NCI-H69 (cell line): ENCODE measurements around the gene SCD.
A peak's percentile ranks its signal among the peaks of the same experiment; 100 is the strongest.

ENCODE experiments used
- DNase-seq: peaks from one replicate; lab custom pipeline; 2025; lab: John Stamatoyannopoulos, UW

The SCD gene

DNA sequence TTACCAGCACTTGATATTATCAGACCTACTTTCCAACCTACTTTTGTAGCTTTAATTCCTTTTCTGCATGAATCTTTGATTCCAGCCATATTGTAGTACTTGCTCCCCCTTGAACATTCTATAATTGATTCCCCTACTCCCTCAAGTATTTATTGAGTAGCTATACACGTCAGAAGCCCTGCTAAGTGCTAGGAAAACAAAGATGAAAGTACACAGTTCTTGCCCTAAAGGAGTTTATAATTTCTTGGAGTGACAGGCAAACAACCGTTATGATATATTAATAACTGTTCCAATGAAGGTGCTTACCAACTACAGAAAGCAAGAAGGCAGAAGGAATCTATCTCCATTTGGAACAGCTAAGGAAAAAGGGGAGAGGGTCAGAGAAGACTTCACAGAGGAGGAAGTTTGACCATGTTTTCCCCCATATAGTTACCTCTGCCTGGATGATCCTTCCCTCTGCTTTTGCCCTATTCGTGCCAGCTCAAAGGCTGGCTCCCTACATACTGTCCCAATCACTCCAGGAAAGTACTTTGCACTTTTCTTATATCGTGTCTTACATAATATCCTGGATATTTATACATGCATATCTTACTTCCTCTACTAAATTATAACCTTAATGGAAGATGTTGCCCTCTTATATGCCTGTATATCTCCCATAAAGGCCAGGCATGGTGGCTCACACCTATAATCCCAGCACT is 54.7 kb downstream of the SCD start:
- DNase-seq: no peak

GRCh38 chr10:100403734-100404133 is 56.7 kb downstream of the SCD start:
- DNase-seq: peak; percentile 9

GRCh38 chr10:100413173-100413572 is 66.1 kb downstream of the SCD start:
- DNase-seq: no peak
